HEK293T (cell line): ENCODE results near the gene PPT2.
A peak's percentile ranks its signal among the peaks of the same experiment; 100 is the strongest.

ENCODE experiments used
- CTCF ChIA-PET: fragments of 350-600 bp; formaldehyde crosslinking; extraction: SDS; loops from one replicate; lab custom pipeline; 2021; ENCODE audit warnings: antibody characterized with exemption, inconsistent platforms; lab: Yijun Ruan, JAX
- POLR2A ChIA-PET: fragments of 350-600 bp; formaldehyde crosslinking; extraction: SDS; loops from one replicate; lab custom pipeline; 2020; ENCODE audit warnings: antibody characterized with exemption, inconsistent platforms; lab: Yijun Ruan, JAX
- DNase-seq: peaks from one replicate; pipeline ENCODE4 v3.0.0; 2012; ENCODE audit warnings: mixed read lengths; ENCODE audit errors: extremely low spot score
- ARNT ChIP-seq: fragments of 450-650 bp; IDR thresholded peaks from 2 replicates; pipeline ENCODE4 v1.6.1; 2017; ENCODE audit warnings: mild to moderate bottlenecking
- BHLHE40 ChIP-seq: fragments of 450-650 bp; IDR thresholded peaks from 2 replicates; pipeline ENCODE4 v1.6.1; 2016; ENCODE audit warnings: mild to moderate bottlenecking, moderate library complexity, borderline replicate concordance
- CTBP1 ChIP-seq: fragments of 450-650 bp; IDR thresholded peaks from 2 replicates; pipeline ENCODE4 v1.6.1; 2016; ENCODE audit warnings: borderline replicate concordance
- ELF4 ChIP-seq: fragments of 450-650 bp; IDR thresholded peaks from 2 replicates; pipeline ENCODE4 v1.6.1; 2017; ENCODE audit warnings: antibody characterized with exemption
- FOXA1 ChIP-seq: fragments of 450-650 bp; IDR thresholded peaks from 2 replicates; pipeline ENCODE4 v1.6.1; 2016; ENCODE audit warnings: mild to moderate bottlenecking
- FOXK2 ChIP-seq: fragments of 450-650 bp; IDR thresholded peaks from 2 replicates; pipeline ENCODE4 v1.6.1; 2016; ENCODE audit warnings: mild to moderate bottlenecking
- FOXM1 ChIP-seq: fragments of 450-650 bp; IDR thresholded peaks from 2 replicates; pipeline ENCODE4 v1.6.1; 2017; ENCODE audit warnings: mild to moderate bottlenecking, borderline replicate concordance
- HDGF ChIP-seq: fragments of 450-650 bp; IDR thresholded peaks from 2 replicates; pipeline ENCODE4 v1.6.1; 2017; ENCODE audit warnings: antibody characterized with exemption, borderline replicate concordance
- L3MBTL2 ChIP-seq: fragments of 450-650 bp; conservative IDR thresholded peaks from 2 replicates; pipeline ENCODE4 v1.6.1; 2016; ENCODE audit warnings: mild to moderate bottlenecking
- LEF1 ChIP-seq: fragments of 450-650 bp; IDR thresholded peaks from 2 replicates; pipeline ENCODE4 v1.6.1; 2017; ENCODE audit warnings: mild to moderate bottlenecking, borderline replicate concordance
- NFRKB ChIP-seq: fragments of 450-650 bp; IDR thresholded peaks from 2 replicates; pipeline ENCODE4 v1.6.1; 2016; ENCODE audit warnings: mild to moderate bottlenecking, moderate library complexity
- SP1 ChIP-seq: fragments of 450-650 bp; IDR thresholded peaks from 2 replicates; pipeline ENCODE4 v1.6.1; 2017
- SUZ12 ChIP-seq: fragments of 450-650 bp; IDR thresholded peaks from 2 replicates; pipeline ENCODE4 v1.6.1; 2016; ENCODE audit warnings: mild to moderate bottlenecking
- TARDBP ChIP-seq: fragments of 450-650 bp; IDR thresholded peaks from 2 replicates; pipeline ENCODE4 v1.6.1; 2016
- ZNF384 ChIP-seq: fragments of 450-650 bp; IDR thresholded peaks from 2 replicates; pipeline ENCODE4 v1.6.1; 2016
- TF ChIP-seq, protein P1 (sequence below): fragments of 450-650 bp; IDR thresholded peaks from 2 replicates; pipeline ENCODE4 v1.6.1; 2016

PPT2 gene

DNA sequence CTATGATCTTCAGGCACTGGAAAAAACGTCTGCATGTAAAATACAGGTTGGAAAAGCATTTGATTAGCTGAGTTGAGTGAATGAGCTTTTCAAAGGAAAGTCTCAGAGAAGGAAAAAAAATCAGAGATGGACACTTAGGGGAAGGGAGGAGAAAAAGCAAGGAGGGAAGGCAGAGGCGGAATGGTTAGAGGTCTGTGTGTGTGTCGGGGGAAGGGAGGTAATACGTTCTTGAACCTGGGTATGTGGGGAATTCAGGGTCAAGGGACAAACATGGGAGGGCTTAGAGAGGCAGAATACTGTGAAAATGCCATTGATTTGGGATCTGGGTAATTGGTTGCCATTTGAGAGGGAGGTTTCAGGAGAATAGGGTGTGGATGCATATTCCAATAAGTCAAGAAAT, 7.3 kb upstream of the PPT2 start:
- no peak for DNase-seq
- ChIA-PET CTCF (no interaction called here), POLR2A (interaction anchor here (1.2 to 1.6 kb wide), 2 partner anchors 17 to 49 kb away, joined by 4 to 11 read pairs; partner anchors contain the start of gene FKBPL)
- TF ChIP-seq FOXA1: no peak
- TF ChIP-seq SUZ12: no peak

DNA sequence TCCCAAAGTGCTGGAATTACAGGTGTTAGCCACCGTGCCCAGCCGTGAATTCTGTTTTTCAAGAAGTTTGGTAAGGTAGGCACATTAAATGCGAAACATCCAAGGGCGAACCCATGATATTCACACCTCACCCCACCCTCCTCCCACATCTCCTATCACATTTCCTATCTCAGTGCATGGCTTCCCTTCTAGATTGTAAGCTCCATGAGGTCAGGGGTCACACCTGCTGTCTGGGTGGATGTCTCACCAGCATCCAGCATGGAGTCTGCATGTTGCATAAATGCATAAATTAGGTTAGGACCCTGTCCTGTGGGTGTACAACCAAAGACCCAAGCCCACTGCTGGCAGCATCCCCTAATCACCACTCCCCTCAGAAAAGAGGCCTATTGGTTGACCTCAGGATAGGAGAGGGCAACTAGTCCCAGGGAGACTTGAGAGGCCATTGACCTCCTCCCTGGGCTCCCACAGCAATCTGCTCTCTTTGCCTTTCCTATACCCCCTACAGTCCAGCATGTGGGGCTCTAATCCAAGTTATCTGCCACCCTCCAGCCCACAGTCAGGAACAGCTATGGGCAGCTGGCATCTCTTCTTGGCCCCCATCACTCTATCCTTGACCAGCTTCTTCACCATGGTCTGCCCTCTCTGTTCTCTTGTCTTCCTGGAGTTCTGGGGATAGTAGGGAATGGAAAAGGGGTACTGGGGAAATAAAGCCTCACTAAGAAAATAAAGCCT, 6.4 kb upstream of the PPT2 start:
- TF ChIP-seq ARNT (no peak), FOXA1 (no peak), SP1 (no peak), TARDBP (no peak), FOXK2 (no peak)
- TF ChIP-seq, protein P1, sequence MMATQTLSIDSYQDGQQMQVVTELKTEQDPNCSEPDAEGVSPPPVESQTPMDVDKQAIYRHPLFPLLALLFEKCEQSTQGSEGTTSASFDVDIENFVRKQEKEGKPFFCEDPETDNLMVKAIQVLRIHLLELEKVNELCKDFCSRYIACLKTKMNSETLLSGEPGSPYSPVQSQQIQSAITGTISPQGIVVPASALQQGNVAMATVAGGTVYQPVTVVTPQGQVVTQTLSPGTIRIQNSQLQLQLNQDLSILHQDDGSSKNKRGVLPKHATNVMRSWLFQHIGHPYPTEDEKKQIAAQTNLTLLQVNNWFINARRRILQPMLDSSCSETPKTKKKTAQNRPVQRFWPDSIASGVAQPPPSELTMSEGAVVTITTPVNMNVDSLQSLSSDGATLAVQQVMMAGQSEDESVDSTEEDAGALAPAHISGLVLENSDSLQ: no peak
- POLR2A ChIA-PET: interaction anchor here (1.2 kb wide), 1 partner anchor 17 kb away, joined by 5 read pairs; the partner anchor contains the start of gene FKBPL
- DNase-seq: no peak
- CTCF ChIA-PET: no interaction called here

DNA sequence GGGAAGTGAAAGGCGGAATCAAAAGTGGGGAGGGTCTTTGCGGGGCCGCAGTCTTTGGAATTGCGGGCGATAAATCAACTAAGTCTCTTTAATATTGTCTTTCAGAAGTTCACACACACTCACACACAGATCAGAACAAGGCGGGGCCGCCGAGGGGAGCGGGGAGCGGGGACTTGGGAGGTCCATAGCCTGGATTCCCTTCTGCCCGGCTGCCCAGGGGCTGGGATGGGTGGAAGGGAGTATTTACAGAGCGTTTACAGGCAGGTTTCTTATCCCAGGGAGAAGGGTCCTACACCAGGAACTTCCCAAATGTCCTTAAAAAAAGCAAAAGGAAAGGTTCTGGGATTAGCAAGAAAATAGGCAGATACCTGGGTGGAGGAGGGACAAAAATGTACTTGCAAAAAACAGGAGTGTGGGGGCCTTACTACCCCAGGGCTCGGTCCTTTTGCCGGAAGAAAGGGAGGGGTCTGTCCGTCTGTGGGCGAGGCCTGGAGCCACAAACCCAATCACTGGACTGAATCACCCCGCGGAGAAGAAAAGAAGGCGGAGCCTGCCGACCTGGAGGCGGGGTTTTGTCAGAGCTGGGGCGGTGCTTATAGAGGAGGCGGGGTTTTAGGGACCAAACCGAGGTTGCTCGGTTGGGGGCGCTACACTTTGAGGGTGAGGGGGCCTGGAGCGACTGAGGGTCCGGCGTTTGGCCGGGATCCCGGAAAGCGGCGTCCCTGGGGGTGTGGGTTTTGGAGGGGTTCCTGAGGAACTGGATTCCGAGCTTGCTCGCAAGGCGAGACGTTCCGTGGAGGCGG, 5.5 kb upstream of the PPT2 start:
- POLR2A ChIA-PET: interaction anchor here (1.2 kb wide), 1 partner anchor 18 kb away, joined by 5 read pairs; the partner anchor contains the start of gene FKBPL
- DNase-seq: peak; percentile 48
- TF ChIP-seq TARDBP (no peak), SP1 (no peak), SUZ12 (no peak), CTBP1 (no peak), ARNT (no peak), FOXM1 (no peak), BHLHE40 (no peak), NFRKB (no peak)
- CTCF ChIA-PET: no interaction called here

DNA sequence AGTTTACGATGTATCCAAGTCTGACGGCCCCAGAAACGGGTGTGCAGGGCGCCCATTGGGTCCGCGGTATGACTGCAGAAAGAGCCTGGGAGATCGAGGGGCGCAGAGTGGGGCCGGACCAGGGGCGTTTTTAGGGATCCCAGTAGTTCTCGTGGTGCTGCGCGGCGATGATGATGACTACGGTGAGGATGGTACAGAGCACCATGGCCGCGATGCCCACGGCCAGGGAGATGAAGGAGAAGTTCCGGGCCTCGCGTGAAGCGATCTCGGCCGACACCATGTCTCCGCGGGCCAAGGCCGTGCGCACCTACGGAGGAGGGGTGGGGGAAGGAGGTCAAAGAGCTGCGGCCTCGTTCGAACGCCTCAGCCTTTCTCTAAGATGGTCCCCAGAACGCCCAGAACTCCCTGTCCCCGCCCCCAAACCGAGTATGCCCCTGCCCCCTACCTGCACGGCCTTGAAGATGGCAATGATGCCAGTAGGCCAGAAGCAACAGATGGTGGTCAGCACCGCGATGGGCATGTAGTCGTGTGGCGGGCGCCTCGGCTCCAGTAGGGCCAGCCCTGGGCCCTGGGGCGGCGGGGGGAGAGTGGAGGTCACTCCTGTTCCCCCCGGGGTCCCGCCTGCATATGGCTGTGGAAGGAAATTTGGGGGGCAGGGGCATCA, 4.7 kb upstream of the PPT2 start:
- TF ChIP-seq HDGF: no peak
- CTCF ChIA-PET: no interaction called here
- POLR2A ChIA-PET: no interaction called here

DNA sequence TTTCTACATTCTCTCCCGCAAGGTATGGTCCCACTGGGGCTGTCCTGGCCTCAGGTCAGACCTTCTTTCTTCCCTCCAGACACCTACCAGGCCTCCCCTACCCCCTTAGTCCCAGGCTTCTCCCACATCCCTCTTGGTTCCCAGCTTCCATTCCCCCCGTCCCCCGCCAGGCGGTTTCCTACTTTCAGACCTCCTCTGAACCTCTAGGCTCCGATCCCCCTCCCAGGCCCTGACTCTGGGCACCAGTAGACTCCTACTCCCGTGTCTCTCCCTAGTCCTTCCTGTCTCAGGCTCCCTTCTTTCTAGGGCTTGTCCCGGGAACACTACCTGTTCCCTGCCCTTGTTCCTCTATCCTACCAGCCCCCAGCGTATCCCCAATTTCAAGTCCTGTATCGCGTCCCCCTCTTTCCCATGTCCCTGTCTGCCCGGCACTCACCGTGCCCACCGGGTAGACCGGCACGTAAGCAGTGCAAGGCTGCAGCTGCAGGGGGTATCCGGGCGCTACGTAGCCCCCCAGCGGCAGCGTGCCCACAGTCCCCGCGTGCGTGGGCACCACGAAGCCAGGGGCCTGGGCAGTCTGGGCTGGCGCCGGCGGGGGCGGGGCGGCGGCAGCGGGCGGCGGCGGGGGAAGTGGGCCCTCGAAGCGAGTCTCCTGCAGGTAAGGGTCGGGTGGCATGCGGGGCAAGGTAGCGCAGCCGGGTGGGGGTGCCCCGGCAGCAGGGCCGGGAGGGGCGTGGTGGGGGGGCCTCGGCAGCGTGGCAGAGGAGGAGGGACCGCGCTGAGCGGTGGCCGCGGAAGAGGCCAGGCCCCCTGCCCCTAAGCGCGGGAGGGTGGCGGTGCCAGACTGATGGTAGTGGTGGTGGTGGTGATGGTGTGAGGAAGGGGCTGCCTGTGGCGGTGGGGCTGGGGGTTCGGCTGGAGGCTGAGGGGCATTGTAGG, 3.7 kb upstream of the PPT2 start:
- ChIA-PET POLR2A (interaction anchor here (1.0 kb wide), 1 partner anchor 19 kb away, joined by 3 read pairs; no protein-coding TSS in a partner anchor), CTCF (no interaction called here)
- no peak for DNase-seq
- TF ChIP-seq FOXA1: no peak
- TF ChIP-seq BHLHE40: no peak
- TF ChIP-seq SP1: no peak
- TF ChIP-seq L3MBTL2: no peak
- TF ChIP-seq HDGF: no peak
- no peak for TF ChIP-seq FOXM1

More for the DNA sequence above, 4.7 kb upstream of the PPT2 start:
- DNase-seq: no peak

DNA sequence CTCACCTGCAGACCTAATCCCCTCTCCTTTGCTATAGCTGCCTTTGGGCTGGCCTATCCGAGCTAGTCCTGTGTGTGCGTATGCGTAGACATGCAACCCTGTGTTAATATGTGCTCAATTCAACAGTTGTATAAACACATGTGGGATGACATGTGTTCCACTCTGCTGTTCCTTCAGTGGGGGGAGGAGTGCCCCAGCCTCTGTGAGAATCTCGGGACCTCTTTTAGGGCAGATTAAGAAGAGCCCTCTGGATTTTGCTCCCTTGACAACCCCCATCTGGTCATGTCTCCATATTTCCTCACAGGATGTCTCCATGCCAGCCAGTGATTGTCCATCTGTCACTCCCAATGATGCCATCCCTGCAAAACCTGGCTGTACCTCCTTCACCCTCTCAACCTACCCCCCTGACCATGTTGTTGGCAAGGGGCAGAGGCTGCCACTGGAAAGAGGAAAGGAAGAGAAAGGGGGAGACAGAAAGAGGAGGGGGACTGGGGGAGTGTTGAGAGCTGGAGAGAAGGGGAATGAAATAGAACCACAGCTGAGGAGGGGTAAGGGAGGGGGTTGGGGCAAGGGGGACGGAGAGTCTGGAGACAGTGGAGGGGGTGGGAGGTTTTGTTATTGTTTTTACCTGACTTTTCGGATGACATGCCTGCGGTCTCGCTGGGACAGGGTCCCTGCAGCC, 2.6 kb upstream of the PPT2 start:
- ChIA-PET CTCF (no interaction called here), POLR2A (interaction anchor here (1.0 to 2.2 kb wide), 4 partner anchors 20 to 42 kb away, joined by 3 to 57 read pairs (median 12); partner anchors contain the start of genes ATF6B, FKBPL and GPSM3)
- DNase-seq: no peak
- TF ChIP-seq BHLHE40 (no peak), TARDBP (no peak), FOXM1 (no peak), FOXK2 (no peak), ELF4 (no peak), CTBP1 (no peak), LEF1 (no peak), FOXA1 (no peak), L3MBTL2 (no peak), ARNT (no peak), NFRKB (no peak), SUZ12 (no peak), HDGF (no peak), SP1 (no peak), ZNF384 (no peak)
- TF ChIP-seq, protein P1: no peak
